GM21723 (cell line): ENCODE measurements around the gene ANKRD20A1.
A peak's percentile ranks its signal among the peaks of the same experiment; 100 is the strongest.
"Not testable (repeated sequence)": the region's sequence is repeated elsewhere in the genome, so short reads cannot be mapped to it uniquely, and the experiment has no call there.

ENCODE experiments used
- ATAC-seq: cut with Tn5 transposase; IDR thresholded peaks from one replicate; pipeline ENCODE4 v1.9.1; 2021; ENCODE audit warnings: mild to moderate bottlenecking, moderate library complexity; ENCODE audit not compliant: unreplicated experiment

ANKRD20A1 gene

GRCh38 chr9:67858871-67859270 lies at the start of gene ANKRD20A1:
Gene ANKRD20A1 (plus strand): TSS chr9:67858931. CDS start chr9:67859427, 496 bp downstream.
- peak; percentile 59 for ATAC-seq

- ATAC-seq = not testable (repeated sequence)
These were observed 26.6 kb upstream of the ANKRD20A1 start for GRCh38 chr9:67832088-67832487.
